Upper lobe of left lung (tissue), 6 donors: ENCODE data around the gene MT3. TPM values are rescaled to one million over a fixed set of nuclear protein-coding genes. Genes with fewer than 3 reads are reported as not detected.

Source experiments
- ATAC-seq, 2 donors: fragments of 200-7000 bp; cut with Tn5 transposase; one replicate each; pipeline ENCODE4 v1.9.1; 2022; ENCODE audit warnings: mild to moderate bottlenecking in 2 of 2, moderate library complexity in 2 of 2; ENCODE audit not compliant: low FRiP score in 2 of 2
- DNase-seq, 2 donors: peaks; one replicate each; pipeline ENCODE4 v3.0.0-alpha.2; 2019 to 2020
- H3K27ac ChIP-seq, 4 donors: fragments of 200-600 bp; sonication (generic); one replicate each; pipeline ENCODE4 v1.5.1; 2016 to 2019
- H3K27me3 ChIP-seq, 4 donors: fragments of 200-600 bp; sonication (generic); one replicate each; pipeline ENCODE4 v1.5.1; 2017 to 2019
- H3K36me3 ChIP-seq, 4 donors: fragments of 200-600 bp; sonication (generic); one replicate each; pipeline ENCODE4 v1.5.1; 2016 to 2019
- H3K4me1 ChIP-seq, 4 donors: fragments of 200-600 bp; sonication (generic); one replicate each; pipeline ENCODE4 v1.5.1; 2018 to 2019
- H3K4me3 ChIP-seq, 4 donors: fragments of 200-600 bp; sonication (generic); one replicate each; pipeline ENCODE4 v1.5.1; 2017 to 2019; ENCODE audit warnings: mild to moderate bottlenecking in 2 of 4, moderate library complexity in 1 of 4
- H3K9me3 ChIP-seq, 4 donors: fragments of 200-600 bp; sonication (generic); one replicate each; pipeline ENCODE4 v1.5.1; 2018 to 2019
- CTCF ChIP-seq, 6 experiments: fragments of 450-650 bp in 4 of 6; fragments of 200-600 bp in 2 of 6; sonication (generic) in 2 of 6; IDR thresholded peaks; one replicate each; pipeline ENCODE4 v1.5.1; 2016 to 2019; ENCODE audit warnings: antibody characterized with exemption in 6 of 6
- EP300 ChIP-seq, 4 donors: sonication (generic); formaldehyde crosslinking; IDR thresholded peaks; one replicate each; pipeline ENCODE4 v1.5.1; 2017; ENCODE audit warnings: antibody characterized with exemption in 4 of 4, control low read depth in 2 of 4
- POLR2A ChIP-seq, 4 donors: fragments of 450-650 bp; IDR thresholded peaks; one replicate each; pipeline ENCODE4 v1.5.1; 2016 to 2017; ENCODE audit warnings: antibody characterized with exemption in 4 of 4, mild to moderate bottlenecking in 2 of 4
- POLR2AphosphoS5 ChIP-seq, 2 donors: sonication (generic); formaldehyde crosslinking; IDR thresholded peaks; one replicate each; pipeline ENCODE4 v1.5.1; 2017; ENCODE audit warnings: antibody characterized with exemption in 2 of 2
- WGBS, 2 donors: methylation state at CpG; one replicate each; pipeline ENCODE4 v1.1.5; 2017 to 2018; 5-methylcytosine and 5-hydroxymethylcytosine counted together
- total RNA-seq, 6 donors: library from RNA; depleted of rRNA in 4 of 6; stranded (reverse); fragments of >200 nt in 4 of 6; gene quantifications; one replicate each; pipeline versions ENCODE4 v1.1.0 to v1.2.1, GENCODE V29; 2016 to 2021
- donor health status: DM: no; HTN: no; CAD: no; lungs with moderate emphysema.
- donor health status: DM: no; HTN: yes; CAD: no; lungs with severe emphysema.

The MT3 gene
- total RNA-seq, 6 donors from 2014 or later: 1.4 to 1.5 TPM; not detected in 4

- WGBS, 2 donors: 0 to 1% methylated on average over 17 to 21 of the region's 21 CpGs
- H3K4me1 ChIP-seq: peaks cover 38 to 62% (median 48%) of the 10 kb centered on the region in 4 donors
- ATAC-seq (no peak), DNase-seq (peak in 1 of 2 donors; percentile 61)
- peak overlapping the region; percentile 55 to 80 (median 69) for H3K4me3 ChIP-seq
- no peaks in the 10 kb centered on the region for H3K9me3 ChIP-seq
- TF ChIP-seq EP300 (IDR thresholded peaks at IDR 0.05): peak in 1 of 4 donors; percentile 27
- no peak for TF ChIP-seq CTCF (IDR thresholded peaks at IDR 0.05)
- peak in 1 of 2 donors; percentile 8 for TF ChIP-seq POLR2AphosphoS5 (IDR thresholded peaks at IDR 0.05)
- no peaks in the 10 kb centered on the region for H3K27me3 ChIP-seq
- H3K36me3 ChIP-seq: no peaks in the 10 kb centered on the region
- peak overlapping the region; percentile 91 to 98 (median 94) for H3K27ac ChIP-seq
Observed at GRCh38 chr16:56608876-56609462, 19.6 kb downstream of the MT3 start.

- Histone ChIP-seq H3K27me3 (no peaks in the 10 kb centered on the region), H3K9me3 (no peaks in the 10 kb centered on the region), H3K27ac (peak overlapping the region; percentile 91 to 98 (median 94)), H3K36me3 (no peaks in the 10 kb centered on the region), H3K4me1 (peaks cover 38 to 62% (median 47%) of the 10 kb centered on the region in 4 donors), H3K4me3 (peak overlapping the region; percentile 55 to 80 (median 69))
- TF ChIP-seq POLR2A (IDR thresholded peaks at IDR 0.05) (peak in 1 of 4 donors; percentile 14), POLR2AphosphoS5 (IDR thresholded peaks at IDR 0.05) (peak; percentile 69 to 93), CTCF (IDR thresholded peaks at IDR 0.05) (no peak), EP300 (IDR thresholded peaks at IDR 0.05) (peak in 2 of 4 donors; percentile 20 to 65)
- 0 to 1% methylated on average over 6 of the region's 6 CpGs for WGBS, 2 donors
- DNase-seq (peak in 1 of 2 donors; percentile 82), ATAC-seq (peak; percentile 16 to 43)
Observed at GRCh38 chr16:56609463-56609921, 20.2 kb downstream of the MT3 start.

- Histone ChIP-seq H3K27ac (peak overlapping the region; percentile 91 to 98 (median 94)), H3K4me3 (peak overlapping the region in 3 of 4 donors; percentile 55 to 80 (median 73)), H3K9me3 (no peaks in the 10 kb centered on the region), H3K36me3 (no peaks in the 10 kb centered on the region), H3K4me1 (peaks cover 36 to 60% (median 47%) of the 10 kb centered on the region in 4 donors), H3K27me3 (no peaks in the 10 kb centered on the region)
- DNase-seq: peak in 1 of 2 donors; percentile 72
- TF ChIP-seq CTCF (IDR thresholded peaks at IDR 0.05) (no peak), POLR2A (IDR thresholded peaks at IDR 0.05) (peak in 3 of 4 donors; percentile 41 to 73 (median 46)), POLR2AphosphoS5 (IDR thresholded peaks at IDR 0.05) (peak; percentile 97 to 99), EP300 (IDR thresholded peaks at IDR 0.05) (peak; percentile 87 to 98 (median 94))
- peak in 1 of 2 donors; percentile 38 for ATAC-seq
- WGBS, 2 donors: 26 to 29% methylated on average over 10 of the region's 10 CpGs
Observed at GRCh38 chr16:56610017-56610608, 20.8 kb downstream of the MT3 start.

GRCh38 chr16:56610609-56611111 is 21.3 kb downstream of the MT3 start:
- Histone ChIP-seq H3K27ac (peak overlapping the region; percentile 91 to 98 (median 94)), H3K27me3 (no peaks in the 10 kb centered on the region), H3K9me3 (no peaks in the 10 kb centered on the region), H3K36me3 (no peaks in the 10 kb centered on the region), H3K4me3 (peak overlapping the region in 3 of 4 donors; percentile 55 to 80 (median 73)), H3K4me1 (peaks cover 31 to 54% (median 44%) of the 10 kb centered on the region in 4 donors)
- TF ChIP-seq EP300 (IDR thresholded peaks at IDR 0.05): no peak
- TF ChIP-seq POLR2A (IDR thresholded peaks at IDR 0.05): no peak
- TF ChIP-seq POLR2AphosphoS5 (IDR thresholded peaks at IDR 0.05): no peak
- TF ChIP-seq CTCF (IDR thresholded peaks at IDR 0.05): no peak
- ATAC-seq (no peak), DNase-seq (no peak)
- 44 to 56% methylated on average over 2 of the region's 2 CpGs for WGBS, 2 donors
